K562 (cell line): ENCODE measurements around the gene MALAT1.

ENCODE experiments used
- BACH1 ChIP-seq: fragments of 200-800 bp; sonication (Bioruptor generic); IDR thresholded peaks from 2 replicates; pipeline ENCODE4 v1.6.1; 2016; ENCODE audit warnings: missing genetic modification characterization, missing compliant biosample characterization
- MAFK ChIP-seq: IDR thresholded peaks from 2 replicates; pipeline ENCODE4 v1.6.1; 2011; ENCODE audit warnings: low read length, improper control_type of control experiment
- POLR2AphosphoS5 ChIP-seq: IDR thresholded peaks from 2 replicates; pipeline ENCODE4 v1.6.1; 2011; ENCODE audit warnings: mild to moderate bottlenecking, low read depth, low read length, moderate library complexity; ENCODE audit not compliant: control insufficient read depth, insufficient read depth

- TF ChIP-seq MAFK (no peak), POLR2AphosphoS5 (no peak), BACH1 (tag) (no peak)
Observed at GRCh38 chr11:65551572-65552387, 52.9 kb downstream of the MALAT1 start.
